HG02870 (cell line): ENCODE measurements around the gene UVRAG.

ENCODE experiments used
- ATAC-seq: cut with Tn5 transposase; IDR thresholded peaks from one replicate; pipeline ENCODE4 v1.9.1; 2021; ENCODE audit warnings: mild to moderate bottlenecking, moderate library complexity; ENCODE audit not compliant: unreplicated experiment

UVRAG gene

DNA sequence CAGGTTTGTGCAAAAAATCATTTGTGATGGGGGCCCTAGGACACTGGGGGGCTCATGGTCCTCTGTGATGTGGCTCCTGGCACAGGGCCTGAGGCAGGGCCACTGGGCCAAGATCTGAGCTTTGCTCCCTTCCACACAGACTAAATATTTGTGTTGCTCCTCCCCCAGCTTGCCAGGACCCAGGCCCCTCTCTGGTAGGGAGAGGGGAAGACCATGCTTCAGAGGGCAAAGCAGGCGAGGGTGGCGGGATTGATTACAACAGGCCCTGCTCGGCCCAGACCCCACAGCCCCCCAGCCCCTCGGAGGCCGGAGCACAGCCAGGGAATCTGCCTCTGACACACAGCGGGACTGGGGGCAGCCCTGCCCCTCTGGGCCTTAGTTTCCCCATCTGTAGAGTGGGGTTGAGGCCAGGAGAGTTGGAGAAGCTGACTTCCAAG, 362.3 kb downstream of the UVRAG start:
- no peak for ATAC-seq

DNA sequence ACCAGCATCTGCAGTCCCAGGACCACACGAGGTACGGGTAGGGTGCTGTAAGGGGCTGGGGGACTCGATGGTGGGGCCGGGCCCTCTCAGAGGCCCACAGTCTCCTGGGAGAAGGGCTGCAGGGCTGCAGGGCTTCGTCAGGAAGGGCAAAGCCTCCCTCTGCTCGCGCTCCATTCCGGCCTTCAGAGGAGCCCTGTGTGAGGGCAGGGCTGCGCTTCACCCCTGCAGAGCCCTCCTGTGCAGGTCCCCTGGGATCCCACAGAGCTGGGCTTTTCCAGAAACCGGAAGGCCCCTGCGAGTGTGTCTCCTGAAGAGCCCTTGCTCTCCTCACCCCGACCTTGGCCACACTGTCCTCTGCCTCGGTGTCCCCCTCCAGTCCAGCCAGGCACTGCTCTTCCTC, 364.1 kb downstream of the UVRAG start:
- ATAC-seq = no peak

DNA sequence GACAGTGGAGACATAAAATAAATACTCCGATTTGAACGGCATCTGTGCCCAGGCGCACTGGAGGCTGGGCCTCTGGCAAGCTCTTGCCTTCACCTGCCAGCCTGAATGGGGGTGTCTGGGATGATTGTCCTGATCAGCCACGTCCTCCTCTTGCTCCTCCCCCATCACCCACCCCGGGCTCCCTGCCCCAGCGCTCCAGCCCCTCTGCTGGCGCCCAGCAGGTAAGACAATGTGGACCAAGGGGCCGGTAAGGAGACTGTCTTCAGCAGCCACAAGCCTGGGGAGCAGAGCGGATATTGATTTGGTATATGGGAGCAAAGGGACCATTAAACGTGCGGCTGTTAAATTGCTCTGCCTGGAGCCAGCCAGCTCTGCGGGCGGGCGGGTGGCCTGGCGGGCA, 366.4 kb downstream of the UVRAG start:
- ATAC-seq = no peak

DNA sequence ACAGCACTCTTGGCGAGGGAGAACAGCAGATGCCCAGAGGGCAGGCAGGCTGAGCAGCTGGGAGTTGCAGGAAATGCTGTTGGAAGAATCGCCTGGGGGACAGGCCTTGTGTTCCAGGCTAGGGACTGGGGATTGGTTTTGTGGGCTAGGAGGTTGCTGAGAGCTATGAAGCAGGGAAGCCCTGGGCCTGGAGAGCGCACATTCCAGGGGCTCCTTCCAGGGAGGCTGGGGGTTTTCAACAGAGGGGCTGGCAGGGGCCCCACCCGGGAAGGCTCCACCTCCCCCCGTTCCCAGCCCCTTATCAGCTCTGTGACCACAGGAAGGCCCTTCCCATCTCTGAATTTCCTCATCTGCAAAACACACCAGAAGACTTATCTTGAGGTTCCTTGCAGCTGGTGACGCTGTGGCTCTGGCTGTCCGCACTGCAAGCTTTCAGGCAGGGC, 369.6 kb downstream of the UVRAG start:
- ATAC-seq = no peak

DNA sequence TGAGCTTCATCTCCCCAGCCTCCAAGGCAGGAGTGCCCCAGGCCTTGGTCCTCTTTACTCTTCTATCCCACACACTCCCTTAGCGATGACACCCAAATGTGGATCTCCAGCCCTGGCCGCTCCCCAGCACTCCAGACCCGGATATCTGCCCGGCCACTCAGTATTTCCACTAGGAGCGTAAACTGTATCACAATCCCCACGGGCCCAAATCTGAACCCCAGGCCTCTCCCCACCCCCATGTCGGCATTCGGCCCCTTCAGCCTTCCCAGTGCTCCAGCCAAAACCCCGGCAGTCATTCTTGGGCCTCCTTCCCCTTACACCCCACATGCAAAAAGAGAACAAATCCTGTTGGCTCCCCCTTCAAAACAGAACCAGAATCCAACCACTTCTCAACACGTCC, 370.5 kb downstream of the UVRAG start:
- no peak for ATAC-seq

DNA sequence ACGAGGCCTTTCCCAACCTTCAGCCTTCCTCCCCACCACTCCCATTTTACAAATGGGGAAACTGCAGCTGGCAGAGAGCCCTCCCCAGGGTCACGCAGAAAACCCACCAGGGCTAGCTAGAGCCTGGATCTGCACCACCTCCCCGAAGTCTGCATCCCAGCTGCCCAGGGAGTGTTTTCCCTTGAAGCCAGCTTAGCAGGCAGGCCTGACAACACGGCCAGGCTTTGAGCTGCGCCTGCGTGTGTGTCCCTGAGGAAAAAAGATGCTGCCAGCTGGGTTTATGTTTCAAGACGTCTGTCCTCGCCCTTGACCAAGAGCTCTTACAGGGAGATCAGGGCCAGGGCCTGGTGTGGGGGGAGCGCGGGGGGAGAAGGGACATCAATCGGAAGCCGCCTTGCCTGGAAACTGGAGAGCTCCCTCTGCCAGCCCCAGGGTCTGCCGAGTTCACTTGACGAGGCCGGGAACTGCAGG, 371.0 kb downstream of the UVRAG start:
- ATAC-seq = no peak

DNA sequence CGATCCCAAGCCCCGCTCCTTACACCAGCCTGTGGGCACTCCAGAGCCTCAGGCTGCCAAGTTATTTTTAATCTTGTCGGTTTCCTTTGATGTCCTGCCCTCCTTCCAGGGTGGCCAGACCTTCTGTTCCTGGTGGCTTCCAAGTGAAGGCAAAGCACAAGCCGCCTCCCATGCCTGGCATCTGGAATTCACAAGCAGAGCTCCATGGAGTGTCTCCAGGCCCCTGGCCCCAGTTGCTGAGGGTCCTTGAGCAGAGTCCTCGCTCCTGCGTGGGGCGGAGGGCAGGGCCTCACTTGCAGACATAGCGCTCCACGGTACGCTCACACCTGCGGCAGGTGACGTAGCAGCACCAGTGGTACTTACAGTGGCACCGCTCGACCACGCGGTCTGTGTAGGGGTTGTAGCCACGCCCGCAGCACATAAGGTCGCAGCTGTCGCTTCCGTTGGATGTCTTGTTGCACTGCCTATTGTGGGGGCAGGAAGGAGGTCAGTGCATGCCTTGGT, 371.8 kb downstream of the UVRAG start:
- no peak for ATAC-seq

DNA sequence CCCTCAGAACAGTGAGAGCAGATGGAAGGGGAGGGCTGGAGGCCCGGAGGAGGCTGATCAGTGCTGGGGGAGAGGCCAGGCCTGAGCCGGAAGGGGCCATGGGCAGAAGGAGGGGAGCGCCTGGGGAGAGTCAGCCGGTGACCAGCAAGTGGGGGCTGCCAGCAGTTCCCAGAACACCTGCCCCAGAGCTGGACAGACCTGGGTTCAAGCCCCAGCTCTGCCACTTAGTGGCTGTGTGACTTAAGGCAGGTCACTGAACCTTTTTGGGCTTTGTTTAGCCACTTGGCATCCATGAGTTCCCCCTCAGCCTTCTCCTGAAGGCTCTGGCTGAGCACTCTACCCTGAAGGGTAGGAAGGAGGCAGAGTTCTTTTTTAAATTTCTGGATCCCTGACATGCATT, 373.9 kb downstream of the UVRAG start:
- ATAC-seq = no peak

DNA sequence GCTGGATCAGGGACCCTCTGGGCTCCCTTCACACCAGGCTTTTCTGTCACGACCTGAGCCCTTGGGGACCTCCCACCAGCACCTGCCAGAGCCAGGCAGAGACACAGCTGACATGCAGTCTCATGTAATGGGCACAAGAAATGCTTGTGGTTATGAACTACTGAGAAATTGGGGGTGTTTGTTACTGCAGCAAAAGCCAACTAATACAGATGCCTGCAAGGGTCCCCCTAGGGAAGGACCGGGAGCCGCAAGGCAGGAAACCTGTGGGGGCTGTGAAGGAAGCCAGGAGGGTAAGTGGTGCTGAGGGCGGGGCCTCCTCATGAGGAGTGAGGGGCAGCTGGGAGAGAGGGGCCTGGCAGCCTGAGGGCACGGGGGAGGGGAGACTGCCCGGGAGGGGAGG, 374.7 kb downstream of the UVRAG start:
- ATAC-seq = no peak

DNA sequence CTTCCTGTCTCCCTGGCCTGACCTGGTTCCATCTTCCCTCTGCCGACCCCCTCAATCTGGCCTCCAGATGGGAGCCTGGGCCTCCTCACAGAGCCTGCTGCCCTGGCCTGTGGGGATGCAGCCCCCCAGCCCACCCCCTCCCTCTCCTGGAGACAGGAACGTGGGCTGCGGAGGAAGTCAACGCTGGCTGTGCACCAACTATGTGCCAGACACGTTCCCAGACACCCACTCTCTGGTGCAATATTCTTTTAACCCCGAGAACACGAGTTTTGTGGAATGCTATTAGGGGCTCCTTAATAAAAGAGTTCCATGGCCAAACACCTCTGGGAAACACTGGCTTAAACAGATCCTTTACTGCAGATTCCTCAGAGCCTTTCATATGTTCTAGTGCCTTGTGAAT, 375.4 kb downstream of the UVRAG start:
- no peak for ATAC-seq
